ENCODE measurements around the gene RAB6C.
A peak's percentile ranks its signal among the peaks of the same experiment; 100 is the strongest.
"Not testable (repeated sequence)": the region's sequence is repeated elsewhere in the genome, so short reads cannot be mapped to it uniquely, and the experiment has no call there.

The RAB6C gene

GRCh38 chr2:129979629-129980155 is at the start of gene RAB6C:
RAB6C (plus strand) TSS chr2:129979666; CDS start chr2:129980116, 450 bp downstream.
- peak; percentile 0 for DNase-seq (ENCODE audit: low spot score)

- no peak for DNase-seq (ENCODE audit: low spot score)
Measured at GRCh38 chr2:129930451-129930850, 49.0 kb upstream of the RAB6C start.

- not testable (repeated sequence) for DNase-seq (ENCODE audit: low spot score)
Measured at GRCh38 chr2:129933387-129933786, 46.1 kb upstream of the RAB6C start.

GRCh38 chr2:129934044-129934822 is 45.2 kb upstream of the RAB6C start:
- no peak for DNase-seq (ENCODE audit: low spot score)

GRCh38 chr2:129935118-129935517 is 44.3 kb upstream of the RAB6C start:
- DNase-seq (ENCODE audit: low spot score) = no peak

GRCh38 chr2:129936334-129936934 is 43.0 kb upstream of the RAB6C start:
- peak; percentile 47 for DNase-seq (ENCODE audit: low spot score)

- not testable (repeated sequence) for DNase-seq (ENCODE audit: low spot score)
Measured at GRCh38 chr2:129938850-129939471, 40.5 kb upstream of the RAB6C start.

- DNase-seq (ENCODE audit: low spot score) = not testable (repeated sequence)
Measured at GRCh38 chr2:129943456-129943855, 36.0 kb upstream of the RAB6C start.

- DNase-seq (ENCODE audit: low spot score) = no peak
Measured at GRCh38 chr2:129945557-129945956, 33.9 kb upstream of the RAB6C start.

- DNase-seq (ENCODE audit: low spot score) = not testable (repeated sequence)
Measured at GRCh38 chr2:129947712-129948111, 31.8 kb upstream of the RAB6C start.

- not testable (repeated sequence) for DNase-seq (ENCODE audit: low spot score)
Measured at GRCh38 chr2:129956171-129956570, 23.3 kb upstream of the RAB6C start.

GRCh38 chr2:129957891-129958290 is 21.6 kb upstream of the RAB6C start:
- DNase-seq (ENCODE audit: low spot score) = no peak

GRCh38 chr2:129958736-129959135 is 20.7 kb upstream of the RAB6C start:
- DNase-seq (ENCODE audit: low spot score) = not testable (repeated sequence)

GRCh38 chr2:129968605-129969004 is 10.9 kb upstream of the RAB6C start:
- DNase-seq (ENCODE audit: low spot score) = not testable (repeated sequence)

- no peak for DNase-seq (ENCODE audit: low spot score)
Measured at GRCh38 chr2:129975016-129975774, 4.3 kb upstream of the RAB6C start.

GRCh38 chr2:129976969-129977368 is 2.5 kb upstream of the RAB6C start:
- not testable (repeated sequence) for DNase-seq (ENCODE audit: low spot score)

GRCh38 chr2:129977986-129978385 is 1.5 kb upstream of the RAB6C start:
- DNase-seq (ENCODE audit: low spot score) = no peak

GRCh38 chr2:129980246-129980645 is 780 bp downstream of the RAB6C start:
- DNase-seq (ENCODE audit: low spot score) = peak; percentile 10

- not testable (repeated sequence) for DNase-seq (ENCODE audit: low spot score)
Measured at GRCh38 chr2:129981689-129982088, 2.2 kb downstream of the RAB6C start.

- DNase-seq (ENCODE audit: low spot score) = no peak
Measured at GRCh38 chr2:129984426-129984825, 5.0 kb downstream of the RAB6C start.

- DNase-seq (ENCODE audit: low spot score) = not testable (repeated sequence)
Measured at GRCh38 chr2:129992415-129993006, 13.0 kb downstream of the RAB6C start.

- not testable (repeated sequence) for DNase-seq (ENCODE audit: low spot score)
Measured at GRCh38 chr2:129993151-129993550, 13.7 kb downstream of the RAB6C start.
